Cardiac fibroblast (primary cell): ENCODE results near the gene EBF4.

ENCODE experiments used
- DNase-seq, 2 donors: peaks; one replicate each; pipeline versions ENCODE4 v3.0.0 to v3.0.0-alpha.2; 2010; ENCODE audit warnings: low read depth in 2 of 2
- H3K4me3 ChIP-seq, 2 donors: replicated peaks in 1 of 2; 1 replicate in 1 of 2; 2 replicates in 1 of 2; pipeline ENCODE4 v1.5.1; 2011; ENCODE audit warnings: low read depth in 2 of 2, low read length in 2 of 2, mild to moderate bottlenecking in 2 of 2, moderate library complexity in 1 of 2
- CTCF ChIP-seq: IDR thresholded peaks from one replicate; pipeline ENCODE4 v1.5.1; 2011; ENCODE audit warnings: low read depth, mild to moderate bottlenecking, low read length, inconsistent platforms

EBF4 gene

DNA sequence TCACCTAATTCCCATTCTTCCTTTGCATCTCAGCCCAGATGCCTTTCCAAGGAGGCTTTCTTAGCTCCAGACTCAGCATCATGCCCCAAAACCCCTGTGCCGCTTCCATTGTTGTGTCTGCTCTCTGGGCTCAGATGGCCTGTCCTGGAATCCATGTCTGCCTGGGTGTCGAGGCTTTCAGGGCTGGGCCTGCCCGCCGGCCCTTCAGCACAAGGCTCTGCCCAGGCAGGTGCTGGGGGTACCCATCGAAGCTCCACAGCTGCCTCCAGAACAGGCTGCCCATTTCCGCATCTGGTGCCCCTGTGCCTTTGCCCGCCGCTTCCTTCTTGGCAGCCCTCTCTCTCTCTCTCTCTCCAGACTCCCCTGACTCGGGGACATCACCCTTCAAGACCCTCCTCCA is 106.7 kb downstream of the EBF4 start:
- no peak for DNase-seq
- H3K4me3 ChIP-seq: no peak overlapping the region
- no peak for TF ChIP-seq CTCF

GRCh38 chr20:2799688-2800520 is 107.3 kb downstream of the EBF4 start:
- no peak for DNase-seq
- TF ChIP-seq CTCF: no peak
- H3K4me3 ChIP-seq: peak overlapping the region; percentile 24 to 50

DNA sequence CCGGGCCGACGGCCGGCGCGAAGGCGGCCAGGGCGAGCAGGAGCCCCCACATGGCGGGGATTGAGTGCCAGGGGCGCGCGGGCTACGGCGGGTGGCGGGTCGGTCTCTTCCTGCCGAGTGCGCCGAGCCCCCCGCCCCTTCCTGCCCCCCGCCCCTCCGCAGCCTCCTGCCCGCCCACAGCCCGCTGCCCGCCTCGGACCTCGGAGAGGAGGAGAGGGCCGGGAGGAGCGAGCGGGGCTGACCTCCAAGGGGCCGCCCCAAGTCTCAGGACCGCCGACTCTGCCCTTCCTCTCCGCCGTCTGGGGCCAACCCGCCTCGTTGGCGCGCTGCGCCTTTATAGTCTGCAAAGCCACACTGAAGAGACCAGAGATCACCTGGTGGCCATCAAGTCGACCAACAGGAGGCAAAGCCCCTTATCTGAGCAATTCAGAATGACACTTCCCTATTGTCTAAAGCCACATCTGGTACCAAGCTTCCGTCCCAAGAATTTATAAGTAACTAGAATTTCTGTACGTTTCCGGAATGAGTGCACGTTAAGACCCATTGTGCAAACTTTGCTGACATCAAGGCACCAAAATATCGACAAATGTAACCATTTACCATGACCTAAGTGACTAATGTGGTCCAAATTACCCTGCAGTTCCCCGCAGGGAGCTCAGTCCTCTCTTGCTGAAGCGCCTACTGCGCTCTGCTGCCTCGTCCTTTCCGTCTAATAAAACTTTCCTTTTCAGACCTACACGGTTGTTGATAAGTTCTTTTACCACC is 108.1 kb downstream of the EBF4 start, which contains the start of gene CPXM1:
TSS of gene CPXM1 (minus strand) at position 107 of the 765 bp plus-strand sequence. CDS start at position 52, 55 bp downstream.
- no peak for DNase-seq
- peak within 1 kb of the TSS; percentile 24 to 50 for H3K4me3 ChIP-seq
- no peak for TF ChIP-seq CTCF

DNA sequence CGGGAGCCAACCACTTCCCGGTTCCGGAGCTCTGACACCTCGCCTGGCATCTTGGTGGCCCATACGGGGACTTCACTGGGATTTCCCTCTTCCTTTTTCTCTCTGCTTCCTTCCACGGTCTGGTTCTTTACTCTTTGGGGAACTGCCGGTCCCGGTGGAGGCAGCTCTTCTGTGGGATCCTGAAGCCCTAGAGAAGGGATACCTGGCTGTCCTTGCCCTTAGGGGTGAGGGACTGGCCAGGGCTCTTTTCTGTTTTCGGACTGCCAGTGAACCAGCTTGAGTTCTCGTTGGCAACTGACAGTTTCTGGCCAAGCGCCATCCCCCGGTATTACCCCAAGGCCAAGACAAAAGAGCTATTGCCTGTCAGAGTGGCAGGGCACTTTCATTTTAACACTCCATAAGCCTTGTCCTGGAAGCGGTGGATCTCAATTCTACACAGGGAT is 108.7 kb downstream of the EBF4 start:
- DNase-seq: no peak
- TF ChIP-seq CTCF: no peak
- H3K4me3 ChIP-seq: no peak overlapping the region

- DNase-seq: no peak
- no peak overlapping the region for H3K4me3 ChIP-seq
- no peak for TF ChIP-seq CTCF
Measured at GRCh38 chr20:2804041-2804828, 111.7 kb downstream of the EBF4 start.

DNA sequence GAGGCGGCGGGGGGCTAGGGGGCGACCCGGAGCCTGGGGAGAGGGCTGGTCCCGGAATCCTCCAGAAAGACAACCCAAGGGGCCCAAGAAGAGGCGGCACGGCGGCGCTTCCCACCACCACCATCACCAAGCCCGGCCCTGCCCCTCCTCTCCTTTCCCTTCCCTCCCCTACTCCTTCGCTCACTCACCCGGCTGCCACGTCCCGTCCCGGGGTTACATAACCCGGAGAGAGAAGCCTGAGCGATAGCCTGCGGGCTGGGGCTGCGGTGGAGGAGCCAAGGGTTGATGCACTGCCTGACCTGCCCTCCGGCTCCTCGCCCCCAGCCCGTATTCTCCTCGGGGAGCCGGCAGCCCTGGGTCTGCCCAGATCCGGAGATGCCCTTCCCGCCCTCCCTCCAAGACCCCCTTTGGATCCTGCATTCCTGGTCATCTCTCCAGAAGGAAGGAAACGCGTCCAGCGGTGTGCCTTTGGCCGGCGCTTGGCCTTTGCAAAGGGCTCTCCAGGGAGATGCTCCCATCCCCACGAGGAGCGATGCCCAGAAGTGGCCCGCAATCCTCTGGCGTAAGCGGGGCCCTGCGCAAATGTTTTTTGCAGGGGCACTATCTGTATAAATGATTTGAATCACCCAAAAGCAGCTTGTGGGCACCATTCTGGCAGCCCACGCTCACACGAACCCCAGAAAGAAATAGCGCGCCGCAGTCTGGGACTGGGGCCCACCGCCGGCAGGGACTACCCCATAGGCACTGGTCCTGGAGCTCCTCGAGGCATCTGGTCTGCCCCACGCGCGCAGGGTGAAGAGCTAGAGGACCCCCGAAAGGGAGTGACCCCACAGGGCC is 112.5 kb downstream of the EBF4 start:
- TF ChIP-seq CTCF: no peak
- no peak overlapping the region for H3K4me3 ChIP-seq
- DNase-seq: no peak
